GM23338 (cell line): ENCODE results near the gene EML4. TPM values are rescaled to one million over a fixed set of nuclear protein-coding genes. Genes with fewer than 3 reads are reported as not detected.

Experiments
- ATAC-seq: fragments of 200-7000 bp; cut with Tn5 transposase; 3 replicates; pipeline ENCODE4 v1.9.1; 2020
- DNase-seq: peaks from one replicate; pipeline ENCODE4 v3.0.0-alpha.2; 2015; ENCODE audit warnings: low spot score
- H2AFZ ChIP-seq: fragments of 200-600 bp; sonication (generic); 2 replicates; pipeline ENCODE4 v1.8.0; 2016; ENCODE audit warnings: antibody characterized with exemption, mild to moderate bottlenecking, moderate library complexity
- H3F3A ChIP-seq: fragments of 200-600 bp; sonication (generic); replicated peaks from 2 replicates; pipeline ENCODE4 v1.8.0; 2017; ENCODE audit warnings: antibody characterized with exemption, mixed run types, low read depth
- H3K27ac ChIP-seq: fragments of 200-600 bp; sonication (generic); 2 replicates; pipeline ENCODE4 v1.6.1; 2016; ENCODE audit warnings: low read depth
- H3K27me3 ChIP-seq: fragments of 200-600 bp; sonication (generic); 2 replicates; pipeline ENCODE4 v1.8.0; 2016; ENCODE audit warnings: mild to moderate bottlenecking, mixed run types, moderate library complexity; ENCODE audit not compliant: insufficient read depth
- H3K36me3 ChIP-seq: fragments of 200-600 bp; sonication (generic); 2 replicates; pipeline ENCODE4 v1.8.0; 2016; ENCODE audit warnings: mild to moderate bottlenecking; ENCODE audit not compliant: insufficient read depth
- H3K4me1 ChIP-seq: fragments of 200-600 bp; sonication (generic); 2 replicates; pipeline ENCODE4 v1.8.0; 2016; ENCODE audit warnings: mild to moderate bottlenecking, moderate library complexity; ENCODE audit not compliant: insufficient read depth
- H3K4me2 ChIP-seq: fragments of 200-600 bp; sonication (generic); 2 replicates; pipeline ENCODE4 v1.7.1; 2017; ENCODE audit warnings: mixed run types
- H3K4me3 ChIP-seq: fragments of 200-600 bp; sonication (generic); 2 replicates; pipeline ENCODE4 v1.6.1; 2016; ENCODE audit warnings: mixed run types
- H3K79me2 ChIP-seq: fragments of 200-600 bp; sonication (generic); replicated peaks from 2 replicates; pipeline ENCODE4 v1.8.0; 2017; ENCODE audit warnings: mild to moderate bottlenecking; ENCODE audit not compliant: insufficient read depth
- H3K9me2 ChIP-seq: fragments of 200-600 bp; sonication (generic); 2 replicates; pipeline ENCODE4 v1.8.0; 2017; ENCODE audit not compliant: insufficient read depth
- H4K20me1 ChIP-seq: fragments of 200-600 bp; sonication (generic); replicated peaks from 2 replicates; pipeline ENCODE4 v1.8.0; 2017; ENCODE audit warnings: mild to moderate bottlenecking; ENCODE audit not compliant: insufficient read depth
- H3K27ac Mint-ChIP-seq: 2 replicates; pipeline ENCODE4 v1.8.0; 2020; ENCODE audit warnings: inconsistent platforms, mild to moderate bottlenecking, moderate library complexity, mixed read lengths
- H3K27me3 Mint-ChIP-seq: 3 replicates; pipeline ENCODE4 v1.8.0; 2022; ENCODE audit warnings: low read depth, mild to moderate bottlenecking, moderate library complexity, mixed read lengths, inconsistent platforms; ENCODE audit not compliant: insufficient read depth, poor library complexity
- H3K36me3 Mint-ChIP-seq: 3 replicates; pipeline ENCODE4 v1.8.0; 2021; ENCODE audit warnings: low read depth, mild to moderate bottlenecking, inconsistent platforms, moderate library complexity, mixed read lengths
- H3K4me1 Mint-ChIP-seq: 3 replicates; pipeline ENCODE4 v1.8.0; 2020; ENCODE audit warnings: mild to moderate bottlenecking, inconsistent platforms, mixed read lengths
- H3K4me3 Mint-ChIP-seq: 3 replicates; pipeline ENCODE4 v1.8.0; 2021; ENCODE audit warnings: moderate library complexity, mild to moderate bottlenecking, inconsistent platforms, mixed read lengths
- H3K9me3 Mint-ChIP-seq: 3 replicates; pipeline ENCODE4 v1.8.0; 2020; ENCODE audit warnings: moderate library complexity, mild to moderate bottlenecking, inconsistent platforms, mixed read lengths
- EZH2 ChIP-seq: fragments of 200-600 bp; sonication (generic); IDR thresholded peaks from one replicate; pipeline ENCODE4 v1.8.0; 2017; ENCODE audit warnings: antibody characterized with exemption, mild to moderate bottlenecking, low read depth; ENCODE audit not compliant: unreplicated experiment
- POLR2AphosphoS5 ChIP-seq: IDR thresholded peaks from 2 replicates; pipeline ENCODE4 v1.6.1; 2016; ENCODE audit warnings: antibody characterized with exemption, low read depth
- polyA plus RNA-seq: library from polyadenylated mRNA; unstranded; fragments of >200 nt; fragmentation: Nextera tagmentation; extraction: Ambion mirVana; gene quantifications from 2 replicates; pipeline ENCODE4 v1.2.1, GENCODE V29; 2016
- total RNA-seq: library from RNA; depleted of rRNA; stranded (reverse); fragments of >200 nt; shearing (Covaris generic); gene quantifications from 2 replicates; pipeline ENCODE4 v1.2.3, GENCODE V29; 2014
- TF ChIP-seq, protein P1 (sequence below): fragments of 250-450 bp; sonication (Bioruptor Pico); IDR thresholded peaks from 2 replicates; pipeline ENCODE4 v1.5.0; 2020; ENCODE audit warnings: mild to moderate bottlenecking, moderate library complexity

EML4 gene
- total and polyA plus RNA-seq, 2 experiments from 2014 or later = 65.3 to 115 TPM

DNA sequence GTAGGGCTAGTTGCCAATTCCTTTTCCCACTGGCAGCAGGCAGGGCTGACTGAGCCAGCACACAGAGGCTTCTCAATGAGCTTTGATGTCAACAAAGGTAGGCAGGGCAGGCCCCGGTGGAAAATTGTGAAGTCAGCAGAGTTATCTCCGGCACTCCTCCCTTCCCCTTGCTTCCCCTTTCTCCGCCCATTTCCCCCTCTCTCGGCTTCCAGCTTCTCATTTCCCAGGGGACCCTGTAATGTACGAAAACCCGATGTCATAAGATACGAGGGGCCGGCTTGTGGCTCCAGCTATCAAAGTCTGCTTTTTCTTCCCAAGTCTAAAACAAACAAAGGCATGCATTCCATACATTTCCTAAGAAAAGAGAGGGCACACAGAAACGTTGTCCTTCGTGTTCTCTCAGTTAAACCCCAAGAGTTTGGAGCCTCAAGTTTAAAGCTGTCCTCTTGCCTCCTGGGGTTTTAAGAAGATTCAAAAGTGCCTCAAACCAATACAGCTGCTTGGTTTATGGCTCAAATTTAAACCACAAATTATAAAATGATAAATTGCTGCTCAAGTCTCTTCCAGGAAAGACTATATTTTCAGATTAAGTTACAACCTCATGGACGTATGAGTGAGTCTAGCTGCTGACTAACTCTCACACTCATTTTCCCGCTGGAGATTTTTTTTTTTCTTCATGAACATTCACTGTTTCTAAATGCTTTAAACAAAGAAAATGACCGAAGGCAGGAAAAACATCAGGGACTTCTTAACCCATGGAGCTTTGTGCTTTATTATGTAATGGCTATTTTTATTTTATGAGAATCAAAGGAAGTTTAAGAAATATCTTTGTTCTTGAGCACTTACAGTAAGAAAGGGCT is 27.2 kb upstream of the EML4 start:
- peak overlapping the region; percentile 43 for H2AFZ ChIP-seq
- H3K4me1 Mint-ChIP-seq = peaks cover 34% of the 10 kb centered on the region

More for the DNA sequence above, 27.2 kb upstream of the EML4 start:
- Mint-ChIP-seq H3K4me3 (peak overlapping the region; percentile 63), H3K27ac (peak overlapping the region; percentile 85), H3K27me3 (no peaks in the 10 kb centered on the region), H3K9me3 (no peaks in the 10 kb centered on the region), H3K36me3 (no peaks in the 10 kb centered on the region)
- peak overlapping the region; percentile 23; the same call in 1 of the 2 replicates for H3K27ac ChIP-seq
- no peaks in the 10 kb centered on the region for H3K9me2 ChIP-seq
- peak overlapping the region; percentile 67 for H3K4me2 ChIP-seq
- peak; percentile 84 for ATAC-seq
- no peaks in the 10 kb centered on the region for H3K79me2 ChIP-seq
- no peaks in the 10 kb centered on the region for H3K27me3 ChIP-seq
- no peaks in the 10 kb centered on the region for H3K36me3 ChIP-seq
- H3K4me3 ChIP-seq = peak overlapping the region; percentile 46
- H3K4me1 ChIP-seq = peaks cover 24% of the 10 kb centered on the region
- no peaks in the 10 kb centered on the region for H4K20me1 ChIP-seq
- no peaks in the 10 kb centered on the region; the same call in 1 of the 2 replicates for H3F3A ChIP-seq
- TF ChIP-seq EZH2 (no peak), POLR2AphosphoS5 (peak; percentile 25; the same call in 1 of the 2 replicates)
- TF ChIP-seq, protein P1, sequence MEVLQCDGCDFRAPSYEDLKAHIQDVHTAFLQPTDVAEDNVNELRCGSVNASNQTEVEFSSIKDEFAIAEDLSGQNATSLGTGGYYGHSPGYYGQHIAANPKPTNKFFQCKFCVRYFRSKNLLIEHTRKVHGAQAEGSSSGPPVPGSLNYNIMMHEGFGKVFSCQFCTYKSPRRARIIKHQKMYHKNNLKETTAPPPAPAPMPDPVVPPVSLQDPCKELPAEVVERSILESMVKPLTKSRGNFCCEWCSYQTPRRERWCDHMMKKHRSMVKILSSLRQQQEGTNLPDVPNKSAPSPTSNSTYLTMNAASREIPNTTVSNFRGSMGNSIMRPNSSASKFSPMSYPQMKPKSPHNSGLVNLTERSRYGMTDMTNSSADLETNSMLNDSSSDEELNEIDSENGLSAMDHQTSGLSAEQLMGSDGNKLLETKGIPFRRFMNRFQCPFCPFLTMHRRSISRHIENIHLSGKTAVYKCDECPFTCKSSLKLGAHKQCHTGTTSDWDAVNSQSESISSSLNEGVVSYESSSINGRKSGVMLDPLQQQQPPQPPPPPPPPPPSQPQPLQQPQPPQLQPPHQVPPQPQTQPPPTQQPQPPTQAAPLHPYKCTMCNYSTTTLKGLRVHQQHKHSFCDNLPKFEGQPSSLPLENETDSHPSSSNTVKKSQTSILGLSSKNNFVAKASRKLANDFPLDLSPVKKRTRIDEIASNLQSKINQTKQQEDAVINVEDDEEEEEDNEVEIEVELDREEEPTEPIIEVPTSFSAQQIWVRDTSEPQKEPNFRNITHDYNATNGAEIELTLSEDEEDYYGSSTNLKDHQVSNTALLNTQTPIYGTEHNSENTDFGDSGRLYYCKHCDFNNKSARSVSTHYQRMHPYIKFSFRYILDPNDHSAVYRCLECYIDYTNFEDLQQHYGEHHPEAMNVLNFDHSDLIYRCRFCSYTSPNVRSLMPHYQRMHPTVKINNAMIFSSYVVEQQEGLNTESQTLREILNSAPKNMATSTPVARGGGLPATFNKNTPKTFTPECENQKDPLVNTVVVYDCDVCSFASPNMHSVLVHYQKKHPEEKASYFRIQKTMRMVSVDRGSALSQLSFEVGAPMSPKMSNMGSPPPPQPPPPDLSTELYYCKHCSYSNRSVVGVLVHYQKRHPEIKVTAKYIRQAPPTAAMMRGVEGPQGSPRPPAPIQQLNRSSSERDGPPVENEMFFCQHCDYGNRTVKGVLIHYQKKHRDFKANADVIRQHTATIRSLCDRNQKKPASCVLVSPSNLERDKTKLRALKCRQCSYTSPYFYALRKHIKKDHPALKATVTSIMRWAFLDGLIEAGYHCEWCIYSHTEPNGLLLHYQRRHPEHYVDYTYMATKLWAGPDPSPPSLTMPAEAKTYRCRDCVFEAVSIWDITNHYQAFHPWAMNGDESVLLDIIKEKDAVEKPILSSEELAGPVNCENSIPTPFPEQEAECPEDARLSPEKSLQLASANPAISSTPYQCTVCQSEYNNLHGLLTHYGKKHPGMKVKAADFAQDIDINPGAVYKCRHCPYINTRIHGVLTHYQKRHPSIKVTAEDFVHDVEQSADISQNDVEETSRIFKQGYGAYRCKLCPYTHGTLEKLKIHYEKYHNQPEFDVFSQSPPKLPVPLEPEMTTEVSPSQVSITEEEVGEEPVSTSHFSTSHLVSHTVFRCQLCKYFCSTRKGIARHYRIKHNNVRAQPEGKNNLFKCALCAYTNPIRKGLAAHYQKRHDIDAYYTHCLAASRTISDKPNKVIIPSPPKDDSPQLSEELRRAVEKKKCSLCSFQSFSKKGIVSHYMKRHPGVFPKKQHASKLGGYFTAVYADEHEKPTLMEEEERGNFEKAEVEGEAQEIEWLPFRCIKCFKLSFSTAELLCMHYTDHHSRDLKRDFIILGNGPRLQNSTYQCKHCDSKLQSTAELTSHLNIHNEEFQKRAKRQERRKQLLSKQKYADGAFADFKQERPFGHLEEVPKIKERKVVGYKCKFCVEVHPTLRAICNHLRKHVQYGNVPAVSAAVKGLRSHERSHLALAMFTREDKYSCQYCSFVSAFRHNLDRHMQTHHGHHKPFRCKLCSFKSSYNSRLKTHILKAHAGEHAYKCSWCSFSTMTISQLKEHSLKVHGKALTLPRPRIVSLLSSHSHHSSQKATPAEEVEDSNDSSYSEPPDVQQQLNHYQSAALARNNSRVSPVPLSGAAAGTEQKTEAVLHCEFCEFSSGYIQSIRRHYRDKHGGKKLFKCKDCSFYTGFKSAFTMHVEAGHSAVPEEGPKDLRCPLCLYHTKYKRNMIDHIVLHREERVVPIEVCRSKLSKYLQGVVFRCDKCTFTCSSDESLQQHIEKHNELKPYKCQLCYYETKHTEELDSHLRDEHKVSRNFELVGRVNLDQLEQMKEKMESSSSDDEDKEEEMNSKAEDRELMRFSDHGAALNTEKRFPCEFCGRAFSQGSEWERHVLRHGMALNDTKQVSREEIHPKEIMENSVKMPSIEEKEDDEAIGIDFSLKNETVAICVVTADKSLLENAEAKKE (CRISPR knock-in tag) = 0 out of 2 replicates have a peak, but pooled peaks have one; percentile 28
- peak; percentile 72 for DNase-seq
